Measurements from ENCODE around the gene FKBP2. TPM values are rescaled to one million over a fixed set of nuclear protein-coding genes. Genes with fewer than 3 reads are reported as not detected.

Gene FKBP2
- total and polyA plus RNA-seq, 2 of the 13 experiments (the other 11 are each of a cell fraction or from before 2014, with no cell fraction given): 30.1 to 53.3 TPM

- TF ChIP-seq KDM3A (CRISPR knock-in tag; IDR thresholded peaks at IDR 0.05; ENCODE audit: low read depth) (peak; percentile 40; the same call in 1 of the 2 replicates), BATF2 (CRISPR knock-in tag; IDR thresholded peaks at IDR 0.05) (0 out of 2 replicates have a peak, but pooled peaks have one; percentile 60), KLF15 (CRISPR knock-in tag; IDR thresholded peaks at IDR 0.05; ENCODE audit: borderline replicate concordance) (no peak), CEBPZ (IDR thresholded peaks at IDR 0.05; ENCODE audit: low read length) (no peak), GATAD2A (CRISPR knock-in tag; IDR thresholded peaks at IDR 0.05) (peak; percentile 83), ZBTB26 (CRISPR knock-in tag; IDR thresholded peaks at IDR 0.05; ENCODE audit: borderline replicate concordance) (0 out of 2 replicates have a peak, but pooled peaks have one; percentile 38), ZNF841 (CRISPR knock-in tag; IDR thresholded peaks at IDR 0.05; ENCODE audit: borderline replicate concordance) (no peak), MEF2D (CRISPR knock-in tag; IDR thresholded peaks at IDR 0.05) (no peak; the same call in 1 of the 2 replicates), SP5 (CRISPR knock-in tag; IDR thresholded peaks at IDR 0.05; ENCODE audit: borderline replicate concordance, low read depth) (peak; percentile 95), ZNF883 (CRISPR knock-in tag; IDR thresholded peaks at IDR 0.05; ENCODE audit: not compliant biosample characterization) (no peak), ZBTB25 (CRISPR knock-in tag; IDR thresholded peaks at IDR 0.05) (peak; percentile 72), ZNF230 (CRISPR knock-in tag; IDR thresholded peaks at IDR 0.05) (no peak), CBX1 (IDR thresholded peaks at IDR 0.05; ENCODE audit: low read depth) (no peak), LCORL (IDR thresholded peaks at IDR 0.05) (no peak), LCORL (CRISPR knock-in tag; IDR thresholded peaks at IDR 0.05) (peak; percentile 96), ZFP82 (CRISPR knock-in tag; IDR thresholded peaks at IDR 0.05; ENCODE audit: borderline replicate concordance) (no peak), PAX8 (CRISPR knock-in tag; IDR thresholded peaks at IDR 0.05; ENCODE audit: borderline replicate concordance) (no peak), ZFP36L2 (CRISPR knock-in tag; IDR thresholded peaks at IDR 0.05) (no peak), ATAD3A (CRISPR knock-in tag; IDR thresholded peaks at IDR 0.05) (no peak), ZNF800 (CRISPR knock-in tag; IDR thresholded peaks at IDR 0.05) (no peak), ZNF747 (CRISPR knock-in tag; IDR thresholded peaks at IDR 0.05; ENCODE audit: borderline replicate concordance) (no peak), TCF7L2 (IDR thresholded peaks at IDR 0.05; ENCODE audit: low read depth, low read length) (no peak), KLF9 (CRISPR knock-in tag; IDR thresholded peaks at IDR 0.05; ENCODE audit: low read depth) (no peak)
Measured at GRCh38 chr11:64237484-64237951, 3.4 kb upstream of the FKBP2 start (continued).

All from HepG2 (cell line).